Esophagus squamous epithelium (tissue), 4 donors: ENCODE results near the gene TBC1D24.

Experiments
- CTCF ChIP-seq, 6 experiments: fragments of 450-650 bp in 4 of 6; fragments of 200-600 bp in 2 of 6; sonication (generic) in 2 of 6; IDR thresholded peaks; one replicate each; pipeline ENCODE4 v1.5.1; 2016 to 2019; ENCODE audit warnings: antibody characterized with exemption in 6 of 6, mild to moderate bottlenecking in 4 of 6, moderate library complexity in 4 of 6
- POLR2A ChIP-seq, 4 donors: fragments of 450-650 bp; IDR thresholded peaks; one replicate each; pipeline ENCODE4 v1.6.1; 2017; ENCODE audit warnings: antibody characterized with exemption in 4 of 4, mild to moderate bottlenecking in 4 of 4, moderate library complexity in 3 of 4

- no peak for TF ChIP-seq CTCF (IDR thresholded peaks at IDR 0.05)
- TF ChIP-seq POLR2A (IDR thresholded peaks at IDR 0.05): no peak
These were observed 47.4 kb upstream of the TBC1D24 start for GRCh38 chr16:2427526-2427925.
